HCT116 (cell line): Measurements from ENCODE around the gene KIRREL1. TPM values are rescaled to one million over a fixed set of nuclear protein-coding genes. Genes with fewer than 3 reads are reported as not detected.

Experiments used
- ATAC-seq: fragments of 200-7000 bp; cut with Tn5 transposase; 2 replicates; pipeline ENCODE4 v1.9.1; 2020; ENCODE audit warnings: mild to moderate bottlenecking, moderate library complexity
- BruUV-seq: library from RNA; stranded (reverse); fragments of 400-500 nt; replicated peaks from 2 replicates; lab custom pipeline; 2021; lab: Mats Ljungman, UMichigan
- CTCF ChIA-PET: fragments of 300-600 bp; sonication (Branson Sonifier 250); formaldehyde crosslinking; loops from one replicate; lab custom pipeline; 2021; ENCODE audit warnings: antibody characterized with exemption; lab: Charles Lee
- POLR2A ChIA-PET: fragments of 300-600, 350-600 bp; sonication (Branson Sonifier 250); formaldehyde crosslinking; loops from one replicate; lab custom pipeline; 2021; ENCODE audit warnings: antibody characterized with exemption; lab: Charles Lee
- RAD21 ChIA-PET, 2 experiments: fragments of 300-600 bp; sonication (Branson Sonifier 250); formaldehyde crosslinking; loops; one replicate each; lab custom pipeline; 2023; ENCODE audit warnings: low total read pairs in 2 of 2; ENCODE audit not compliant: uncharacterized antibody in 2 of 2, unreplicated experiment in 2 of 2, low non-redundant PET in 1 of 2; lab: Charles Lee
- DNase-seq: peaks from one replicate; pipeline ENCODE4 v3.0.0-alpha.2; 2010; ENCODE audit warnings: low read depth, low spot score
- H2AFZ ChIP-seq: fragments of 200-600 bp; shearing (Covaris generic), sonication (generic); 2 replicates; pipeline ENCODE4 v1.6.1; 2017; ENCODE audit warnings: low read depth, mixed run types, mixed read lengths, antibody characterized with exemption, low read length; ENCODE audit not compliant: poor library complexity, severe bottlenecking
- H3K27ac ChIP-seq: 2 replicates; pipeline ENCODE4 v1.5.1; 2012; ENCODE audit warnings: low read depth, low read length
- H3K27me3 ChIP-seq: fragments of 200-600 bp; sonication (generic); 2 replicates; pipeline ENCODE4 v1.6.1; 2016; ENCODE audit warnings: mixed run types, low read length, mixed read lengths; ENCODE audit not compliant: insufficient read depth
- H3K36me3 ChIP-seq, 2 experiments: fragments of 200-500 bp in 1 of 2; fragments of 200-600 bp in 1 of 2; sonication (Bioruptor generic) in 1 of 2; sonication (generic) in 1 of 2; 2 replicates each; pipeline versions ENCODE4 v1.5.1 to v1.6.1; 2014 to 2016; ENCODE audit warnings: low read length in 2 of 2, inconsistent platforms in 1 of 2, mixed read lengths in 1 of 2, mixed run types in 1 of 2; ENCODE audit not compliant: insufficient read depth in 2 of 2, control insufficient read depth in 1 of 2
- H3K4me1 ChIP-seq, 2 experiments: fragments of 200-600 bp in 1 of 2; sonication (generic) in 1 of 2; 2 replicates each; pipeline versions ENCODE4 v1.5.1 to v1.6.1; 2012 to 2017; ENCODE audit warnings: low read length in 2 of 2, inconsistent platforms in 1 of 2, mild to moderate bottlenecking in 1 of 2, mixed read lengths in 1 of 2, mixed run types in 1 of 2, moderate library complexity in 1 of 2; ENCODE audit not compliant: insufficient read depth in 2 of 2, control insufficient read depth in 1 of 2
- H3K4me2 ChIP-seq: fragments of 200-600 bp; sonication (generic); 2 replicates; pipeline ENCODE4 v1.6.1; 2017; ENCODE audit warnings: mixed run types, low read length, mixed read lengths
- H3K4me3 ChIP-seq, 2 experiments: fragments of 200-600 bp in 1 of 2; sonication (generic) in 1 of 2; replicated peaks in 1 of 2; 2 replicates each; pipeline ENCODE4 v1.5.1; 2011 to 2016; ENCODE audit warnings: low read length in 2 of 2, control low read depth in 1 of 2, low read depth in 1 of 2, mild to moderate bottlenecking in 1 of 2, mixed read lengths in 1 of 2, mixed run types in 1 of 2
- H3K79me2 ChIP-seq: fragments of 200-600 bp; sonication (generic); 2 replicates; pipeline ENCODE4 v1.6.1; 2017; ENCODE audit warnings: mild to moderate bottlenecking, mixed run types, low read length, moderate library complexity, mixed read lengths; ENCODE audit not compliant: insufficient read depth
- H3K9ac ChIP-seq: fragments of 200-600 bp; sonication (generic); 2 replicates; pipeline ENCODE4 v1.6.1; 2016; ENCODE audit warnings: low read length, mixed read lengths
- H3K9me2 ChIP-seq: fragments of 200-600 bp; sonication (generic), shearing (Covaris generic); 2 replicates; pipeline ENCODE4 v1.6.1; 2017; ENCODE audit warnings: mixed run types, mild to moderate bottlenecking, moderate library complexity; ENCODE audit not compliant: insufficient read depth
- H3K9me3 ChIP-seq, 2 experiments: fragments of 200-500 bp in 1 of 2; fragments of 200-600 bp in 1 of 2; sonication (Bioruptor generic) in 1 of 2; sonication (generic) in 1 of 2; 2 replicates each; pipeline ENCODE4 v1.6.1; 2014 to 2017; ENCODE audit warnings: low read length in 2 of 2, mixed read lengths in 2 of 2, inconsistent platforms in 1 of 2, low read depth in 1 of 2, mild to moderate bottlenecking in 1 of 2, mixed run types in 1 of 2, moderate library complexity in 1 of 2; ENCODE audit not compliant: control insufficient read depth in 1 of 2, insufficient read depth in 1 of 2
- H4K20me1 ChIP-seq: fragments of 200-600 bp; sonication (generic), shearing (Covaris generic); 2 replicates; pipeline ENCODE4 v1.6.1; 2017; ENCODE audit warnings: mixed run types, mild to moderate bottlenecking, moderate library complexity; ENCODE audit not compliant: insufficient read depth
- CTCF ChIP-seq, 3 experiments: fragments of 200-600 bp in 1 of 3; sonication (generic) in 1 of 3; IDR thresholded peaks in 2 of 3; conservative IDR thresholded peaks in 1 of 3; 2 replicates each; pipeline ENCODE4 v1.5.1; 2012 to 2017; ENCODE audit warnings: low read depth in 2 of 3, low read length in 2 of 3, antibody characterized with exemption in 1 of 3, borderline replicate concordance in 1 of 3, control low read depth in 1 of 3, mild to moderate bottlenecking in 1 of 3, mixed read lengths in 1 of 3, mixed run types in 1 of 3, moderate library complexity in 1 of 3; ENCODE audit not compliant: insufficient read depth in 1 of 3
- MAX ChIP-seq: IDR thresholded peaks from 2 replicates; pipeline ENCODE4 v1.6.1; 2012
- RAD21 ChIP-seq: IDR thresholded peaks from 2 replicates; pipeline ENCODE4 v1.6.1; 2012; ENCODE audit warnings: low read depth, mild to moderate bottlenecking
- SIN3A ChIP-seq: IDR thresholded peaks from 2 replicates; pipeline ENCODE4 v1.6.1; 2012; ENCODE audit warnings: low read depth
- ZBTB33 ChIP-seq: IDR thresholded peaks from 2 replicates; pipeline ENCODE4 v1.6.1; 2011; ENCODE audit warnings: mild to moderate bottlenecking, low read length, moderate library complexity; ENCODE audit not compliant: insufficient replicate concordance; ENCODE audit errors: extremely low read depth
- ZFX ChIP-seq: fragments of 450-650 bp; IDR thresholded peaks from 2 replicates; pipeline ENCODE4 v1.6.1; 2017
- intact Hi-C: fragments of 100-400 bp; cut with micrococcal nuclease; formaldehyde crosslinking; loops from 2 replicates; pipeline ENCODE4 v1.10.0; 2022
- total RNA-seq: library from RNA; stranded (reverse); gene quantifications from one replicate; pipeline ENCODE4 v1.2.1, GENCODE V29; 2021; ENCODE audit not compliant: unreplicated experiment

The KIRREL1 gene
- total RNA-seq, 1 experiment from 2014 or later: 20.0 TPM

- ChIA-PET POLR2A (interaction anchor here (0.7 to 1.3 kb wide), 7 partner anchors 12 to 157 kb away, joined by 3 to 8 read pairs (median 4); no protein-coding TSS in a partner anchor), RAD21 (interaction anchor here (0.7 to 2.0 kb wide), 19 partner anchors 10 to 1030 kb away, joined by 3 to 18 read pairs (median 4); no protein-coding TSS in a partner anchor), CTCF (interaction anchor here (0.7 to 5.5 kb wide), 28 partner anchors 9 to 126 kb away, joined by 3 to 223 read pairs (median 5); no protein-coding TSS in a partner anchor)
- Histone ChIP-seq H3K4me1 (peaks cover 10 to 26% of the 10 kb centered on the region in 2 experiments; a peak in 3 of 4 replicates), H3K36me3 (no peaks in the 10 kb centered on the region), H4K20me1 (no peaks in the 10 kb centered on the region), H3K9me2 (no peaks in the 10 kb centered on the region), H3K9ac (no peak overlapping the region), H3K4me2 (peak overlapping the region; percentile 93), H3K27ac (peak overlapping the region; percentile 45; the same call in 1 of the 2 replicates), H3K27me3 (peaks cover 10% of the 10 kb centered on the region; the same call in 1 of the 2 replicates), H2AFZ (peak overlapping the region; percentile 47), H3K9me3 (no peaks in the 10 kb centered on the region), H3K79me2 (peaks cover 36% of the 10 kb centered on the region), H3K4me3 (0 out of 4 replicates have a peak overlapping the region, but pooled peaks of 1 of the 2 experiments have one; percentile 93)
- BruUV-seq: no TSS peak
- intact Hi-C loops: loop anchor here (1.0 kb wide), 3 partner anchors 44 to 129 kb away; no protein-coding TSS in a partner anchor
- ATAC-seq: peak; percentile 67
- DNase-seq: no peak
- TF ChIP-seq ZBTB33 (no peak), MAX (no peak), SIN3A (no peak), CTCF (IDR thresholded peaks at IDR 0.05 in 2 of 3, conservative IDR thresholded peaks at IDR 0.05 in 1 of 3; ENCODE audit: borderline replicate concordance in 1 of 3, insufficient read depth in 1 of 3, low read depth in 2 of 3, low read length in 2 of 3) (peak; percentile 97 to 98 (median 97)), RAD21 (peak; percentile 98), ZFX (no peak)
Measured at GRCh38 chr1:157992031-157992832, 1.2 kb upstream of the KIRREL1 start.
